Activated CD4-positive, CD25-positive, alpha-beta regulatory T cell treated with anti-CD3 and anti-CD28 coated beads, Interleukin-2, amount 50 U/mL, for 16 hours (primary cell): Measurements from ENCODE around the gene MYO1G.

Experiments
- DNase-seq: peaks from one replicate; pipeline ENCODE4 v3.0.0-alpha.2; 2020; ENCODE audit warnings: low read depth, low spot score

The MYO1G gene

DNA sequence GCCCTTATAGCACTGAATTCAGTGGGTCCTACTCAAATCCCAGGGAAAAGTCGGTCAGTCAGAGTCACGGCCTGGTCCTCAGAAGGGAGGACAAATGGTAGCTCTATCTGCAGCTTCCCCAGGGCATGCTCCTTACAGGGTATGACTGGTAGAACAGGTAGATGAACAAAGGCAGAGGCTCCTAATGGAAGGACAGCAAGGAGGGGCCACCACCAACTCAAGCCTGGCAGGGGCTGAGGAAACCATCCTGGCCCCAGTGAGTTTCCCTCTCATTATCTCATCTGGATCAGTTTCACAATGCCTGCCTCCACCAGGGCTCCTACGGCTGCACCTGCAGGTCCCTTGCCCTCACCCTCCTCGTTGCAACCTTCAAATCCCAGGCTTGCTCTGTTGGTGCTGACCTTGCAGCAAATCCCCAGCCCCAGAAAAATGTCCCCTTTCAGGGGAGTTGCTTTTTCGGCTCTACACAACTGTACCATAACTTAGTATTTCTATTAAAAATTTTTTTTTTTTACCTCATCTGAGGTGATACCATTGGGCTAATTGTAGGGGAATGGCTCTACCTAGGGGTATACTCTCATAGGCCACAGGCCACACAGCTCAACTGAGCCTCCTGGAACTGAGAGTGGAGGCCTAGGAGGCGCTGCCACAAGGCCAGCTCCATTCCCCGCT lies 2.4 kb upstream of the MYO1G start:
- no peak for DNase-seq

DNA sequence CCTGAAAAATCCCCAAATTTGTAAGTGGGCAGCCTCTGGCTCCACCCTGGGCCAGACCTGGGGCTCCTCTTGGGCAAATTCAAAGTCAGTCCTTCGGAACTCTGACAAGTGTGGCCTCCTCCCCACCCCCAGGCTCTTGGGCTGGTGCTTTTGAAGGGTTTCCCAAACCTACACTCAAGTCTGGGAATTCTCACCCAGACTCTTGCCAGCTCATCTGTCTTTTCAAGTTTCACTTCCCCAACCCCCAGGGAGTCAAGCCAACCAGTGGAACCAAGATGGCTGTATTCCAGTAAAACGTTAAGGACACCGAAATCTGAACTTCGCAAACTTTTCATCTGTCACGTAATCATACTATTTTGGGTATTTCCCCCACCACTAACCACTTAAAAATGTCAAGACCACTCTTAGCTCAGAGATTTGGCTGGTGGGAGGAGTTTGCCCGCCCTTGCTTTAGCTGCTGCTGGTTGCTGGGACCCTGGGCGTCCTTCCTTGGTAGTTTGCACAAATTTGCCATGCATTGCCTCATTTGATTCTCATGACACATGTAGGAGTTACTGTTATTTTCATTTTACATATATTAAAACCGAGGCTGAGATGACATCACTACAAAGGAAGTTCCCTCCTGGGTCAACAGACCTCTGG lies 1.7 kb upstream of the MYO1G start:
- DNase-seq: peak; percentile 54

DNA sequence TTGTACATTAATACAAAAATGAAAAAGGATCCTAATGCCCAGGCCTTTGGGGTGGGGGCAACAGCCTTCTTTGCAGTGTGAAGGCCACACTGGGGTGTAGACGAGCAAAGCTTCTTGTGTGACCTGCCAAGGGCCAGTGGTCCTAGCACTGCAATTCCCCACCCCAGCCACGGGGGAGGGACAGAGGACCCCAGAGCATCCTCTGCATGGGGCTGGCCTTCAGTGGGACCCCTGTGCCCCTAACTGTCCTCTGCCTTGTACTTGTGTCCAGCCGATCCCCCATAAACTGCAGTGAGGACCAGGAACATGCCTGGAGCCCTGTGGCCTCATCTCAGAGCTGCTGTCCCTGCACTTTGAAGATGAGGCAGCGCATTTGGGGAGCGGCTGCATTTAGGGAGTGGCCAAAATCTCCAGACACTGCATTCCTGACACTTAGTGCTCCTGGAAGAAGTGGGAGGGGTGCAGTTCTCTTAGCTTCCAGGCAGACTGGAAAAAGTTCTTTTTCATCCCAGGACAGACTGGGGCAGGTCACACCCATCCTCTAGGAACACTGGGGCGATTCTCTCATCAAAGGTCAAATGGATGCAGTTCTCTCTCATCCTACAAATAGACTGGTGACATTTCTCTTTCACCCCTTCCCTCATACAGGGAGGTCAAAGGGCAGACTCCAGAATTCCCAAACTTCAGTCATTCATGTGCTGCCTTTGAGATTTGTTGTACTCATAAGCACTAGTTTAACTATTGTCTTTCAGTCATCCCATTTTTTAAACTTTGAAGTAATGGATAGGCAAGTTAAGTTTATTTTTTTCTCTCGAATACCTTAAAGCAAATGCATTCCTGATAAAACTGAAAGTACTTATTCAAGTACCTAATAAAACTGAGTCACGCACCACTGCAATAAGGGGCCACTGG lies 922 bp upstream of the MYO1G start:
- no peak for DNase-seq

DNA sequence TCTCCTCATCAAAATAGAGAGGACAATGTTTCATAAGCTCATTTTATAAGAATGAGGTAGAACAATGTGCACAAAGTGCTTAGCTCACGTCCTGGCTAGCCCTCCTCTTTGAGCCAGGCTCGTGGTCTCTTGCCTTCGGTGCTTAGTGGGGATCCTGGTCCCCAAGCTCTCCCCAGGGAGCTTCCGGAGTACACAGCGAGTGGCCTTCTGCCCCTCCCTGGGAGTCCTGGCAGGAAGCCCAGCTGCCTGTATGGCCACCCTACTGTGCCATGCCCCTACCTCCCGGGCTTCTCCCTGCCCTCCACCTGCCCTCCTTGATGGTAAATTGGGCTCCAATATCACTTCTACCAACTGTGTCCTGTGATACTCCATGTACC lies 868 bp downstream of the MYO1G start:
- DNase-seq: no peak

DNA sequence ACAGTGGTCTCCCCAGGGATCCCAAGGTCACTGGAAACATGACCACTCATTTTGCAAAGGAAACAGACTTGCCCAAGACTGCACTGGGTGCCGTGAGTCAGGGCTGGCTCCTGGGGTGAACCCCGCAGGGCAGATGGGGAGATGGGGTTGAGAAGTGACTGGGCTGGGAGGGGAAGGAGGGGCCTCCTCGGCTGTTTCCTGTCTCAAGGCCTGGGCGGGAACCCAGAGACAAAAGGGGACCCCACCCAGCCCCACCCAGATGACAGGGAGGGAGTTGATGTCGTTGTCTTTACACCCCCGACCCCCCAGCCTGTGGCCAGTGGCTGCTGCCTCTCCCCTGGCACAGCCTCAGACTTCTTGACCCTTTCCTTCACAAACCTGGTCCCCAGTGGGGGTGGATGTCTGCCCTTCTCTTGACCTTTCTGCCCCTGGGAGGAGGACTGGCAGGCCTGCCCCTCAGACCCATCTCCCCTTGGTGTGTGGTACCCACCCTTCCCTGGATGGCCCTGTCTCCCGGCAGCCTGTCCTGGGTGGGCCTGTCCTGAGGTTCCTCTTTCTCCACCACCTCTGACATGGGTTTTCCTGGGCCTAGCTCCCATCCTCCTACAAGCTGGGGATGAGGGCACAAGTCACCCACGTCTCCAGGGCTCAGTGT lies 1.4 kb downstream of the MYO1G start:
- DNase-seq: peak; percentile 54

DNA sequence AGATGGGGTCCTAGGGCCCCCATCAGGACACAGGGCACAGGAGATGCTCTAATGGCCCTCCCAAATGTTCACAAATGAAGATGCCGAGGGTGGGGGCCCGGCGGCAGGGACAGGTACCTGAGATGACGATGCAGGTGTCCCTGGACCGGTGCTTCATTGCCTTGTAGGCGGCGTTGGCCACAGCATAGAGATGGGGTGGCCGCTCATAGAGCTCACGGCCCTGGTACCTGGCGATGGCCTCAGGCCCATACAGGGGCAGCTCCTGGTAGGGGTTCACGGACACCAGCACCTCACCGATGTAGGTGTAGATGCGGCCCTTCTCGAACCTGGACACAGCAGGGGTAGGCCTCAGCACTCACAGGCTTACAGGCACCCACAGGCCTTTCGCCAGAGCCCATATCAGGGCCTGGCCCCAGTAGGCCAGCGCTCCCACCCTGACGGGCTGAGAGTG lies 2.0 kb downstream of the MYO1G start:
- DNase-seq: no peak

DNA sequence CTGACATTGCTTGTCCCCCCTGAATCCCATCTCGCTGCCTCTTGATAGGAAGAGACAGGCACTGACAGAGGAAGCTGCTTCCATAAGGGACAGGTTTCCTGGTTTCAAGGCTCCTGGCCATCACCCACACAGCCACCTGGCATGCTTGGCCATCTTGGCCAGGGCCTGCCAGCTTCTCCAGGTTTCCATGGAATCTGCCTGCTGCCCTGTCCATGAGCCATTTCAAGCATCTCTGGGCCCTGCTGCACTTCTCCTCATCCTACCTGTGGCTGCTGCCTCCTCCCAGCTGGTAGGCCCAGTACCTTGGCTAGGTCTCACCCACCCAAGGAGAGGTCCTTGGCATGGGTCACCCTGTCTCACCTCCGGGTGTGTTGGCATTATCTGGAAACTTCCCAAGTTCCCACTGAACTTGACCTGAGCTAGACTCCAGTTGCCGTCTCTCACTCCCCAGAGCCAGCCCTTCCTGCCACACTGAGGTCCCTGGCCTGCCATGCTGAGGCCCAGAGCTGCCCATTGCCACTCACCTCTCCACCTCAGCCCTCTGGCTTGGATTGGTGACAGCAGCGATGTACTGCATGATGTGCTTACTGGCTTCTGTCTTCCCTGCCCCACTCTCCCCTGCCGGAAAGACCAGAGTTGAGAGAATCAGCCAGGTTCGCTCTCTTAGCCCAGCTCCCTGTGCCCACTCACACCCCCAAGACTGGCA lies 2.6 kb downstream of the MYO1G start:
- DNase-seq: no peak

DNA sequence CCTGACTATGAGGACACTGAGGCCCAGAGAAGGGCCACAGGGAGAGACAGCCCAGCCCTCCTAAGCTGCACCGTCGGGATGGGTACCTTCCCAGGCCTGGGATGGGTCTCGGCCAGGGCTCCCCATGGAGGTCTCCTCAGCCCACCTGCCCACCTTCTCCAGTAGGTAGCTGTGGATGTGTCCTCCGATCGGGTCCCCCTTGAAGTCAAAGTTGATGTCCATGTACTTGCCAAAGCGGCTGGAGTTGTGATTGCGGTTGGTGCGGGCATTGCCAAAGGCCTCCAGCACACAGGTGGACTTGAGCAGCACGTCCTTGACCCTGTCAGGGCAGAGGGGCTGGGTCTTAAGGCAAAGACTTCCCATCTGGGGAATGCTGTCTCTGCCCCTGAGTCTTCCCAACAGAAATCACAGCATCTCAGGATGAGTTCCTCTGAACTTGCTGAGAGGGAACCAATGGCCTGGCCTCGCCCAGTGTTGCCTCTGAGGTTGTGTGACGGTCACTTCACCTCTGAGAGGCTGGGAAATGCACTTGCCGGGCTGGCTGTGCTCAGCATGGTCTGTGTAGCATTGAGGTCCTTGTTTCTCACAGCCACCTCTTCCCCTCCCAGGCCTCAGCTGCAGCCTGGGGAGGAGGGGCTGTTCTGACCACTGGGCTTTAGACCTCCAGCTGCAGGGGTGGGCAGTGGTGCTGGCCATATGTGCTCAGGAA lies 3.3 kb downstream of the MYO1G start:
- no peak for DNase-seq

DNA sequence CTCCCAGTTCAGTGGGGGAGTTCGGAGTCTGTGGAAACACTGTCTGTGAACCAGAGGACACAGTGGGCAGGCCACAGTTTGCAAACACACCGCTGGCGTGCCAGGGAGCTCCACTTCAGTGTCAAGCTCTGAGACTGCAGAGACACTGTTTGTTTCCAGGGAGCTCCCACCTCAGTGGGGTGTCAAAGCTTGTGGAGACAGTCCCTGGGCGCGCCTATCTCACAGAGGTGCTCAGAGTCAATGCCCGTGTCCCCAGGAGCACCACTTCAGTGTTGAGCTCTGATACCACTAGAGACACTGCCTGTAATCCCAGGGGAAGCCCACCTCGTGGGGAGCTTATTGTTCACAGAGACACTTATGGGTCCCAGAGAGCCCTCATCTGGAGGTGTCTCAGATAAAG lies 4.3 kb downstream of the MYO1G start:
- no peak for DNase-seq

DNA sequence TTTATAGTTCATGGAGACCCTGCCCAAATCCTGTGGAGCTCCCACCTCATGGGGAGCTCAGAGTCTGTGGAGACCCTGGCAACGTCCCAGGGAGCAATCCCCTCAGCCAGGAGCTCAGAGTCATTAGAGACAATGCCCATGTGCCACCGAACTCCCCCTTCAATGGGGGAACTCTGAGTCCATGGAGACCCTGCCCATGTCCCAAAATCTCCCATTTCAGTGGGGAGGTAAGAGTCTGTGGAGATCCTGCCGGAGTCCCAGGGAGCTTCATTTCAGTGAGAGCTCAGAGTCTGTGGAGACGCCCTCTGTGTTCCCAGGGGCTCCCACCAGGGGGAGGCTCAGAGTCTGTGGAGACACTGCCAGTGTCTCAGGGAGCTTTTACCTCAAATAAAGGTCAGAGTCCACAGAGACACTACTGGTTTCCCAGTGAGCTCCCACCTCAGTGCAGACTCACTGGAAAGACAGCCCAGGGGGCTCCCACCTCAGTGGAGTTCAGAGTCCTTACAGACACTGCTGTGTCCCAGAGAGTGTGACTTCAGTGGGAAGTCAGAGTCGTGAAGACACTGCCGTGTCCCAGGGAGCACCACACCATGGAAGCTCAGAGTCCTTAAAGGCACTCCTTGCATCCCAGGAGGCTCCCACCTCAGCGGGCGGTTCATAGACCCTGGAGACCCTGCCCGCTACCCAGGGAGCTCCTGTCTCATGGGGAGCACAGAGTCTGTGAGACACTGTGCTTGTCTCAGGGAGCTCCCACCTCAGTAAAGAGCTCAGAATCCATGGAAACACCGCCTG lies 5.0 kb downstream of the MYO1G start:
- peak; percentile 36 for DNase-seq

DNA sequence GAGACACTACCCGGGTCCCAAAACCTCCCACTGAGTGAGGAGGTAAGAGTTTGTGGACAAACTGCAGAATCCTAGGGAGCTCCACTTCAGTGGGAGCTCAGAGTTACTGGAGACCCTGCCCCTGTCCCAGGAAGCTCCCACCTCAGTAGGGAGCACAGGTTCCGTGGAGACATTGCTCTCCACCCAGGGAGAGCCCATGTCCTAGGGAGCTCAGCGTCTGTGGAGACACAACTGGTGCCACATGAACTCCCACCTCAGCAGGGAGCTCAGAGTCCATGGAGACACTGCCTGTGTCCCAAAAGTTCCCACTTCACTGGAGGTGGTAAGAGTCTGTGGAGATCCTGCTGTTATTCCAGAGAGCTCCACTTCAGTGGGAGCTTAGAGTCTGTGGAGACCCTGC lies 6.3 kb downstream of the MYO1G start:
- DNase-seq: no peak

DNA sequence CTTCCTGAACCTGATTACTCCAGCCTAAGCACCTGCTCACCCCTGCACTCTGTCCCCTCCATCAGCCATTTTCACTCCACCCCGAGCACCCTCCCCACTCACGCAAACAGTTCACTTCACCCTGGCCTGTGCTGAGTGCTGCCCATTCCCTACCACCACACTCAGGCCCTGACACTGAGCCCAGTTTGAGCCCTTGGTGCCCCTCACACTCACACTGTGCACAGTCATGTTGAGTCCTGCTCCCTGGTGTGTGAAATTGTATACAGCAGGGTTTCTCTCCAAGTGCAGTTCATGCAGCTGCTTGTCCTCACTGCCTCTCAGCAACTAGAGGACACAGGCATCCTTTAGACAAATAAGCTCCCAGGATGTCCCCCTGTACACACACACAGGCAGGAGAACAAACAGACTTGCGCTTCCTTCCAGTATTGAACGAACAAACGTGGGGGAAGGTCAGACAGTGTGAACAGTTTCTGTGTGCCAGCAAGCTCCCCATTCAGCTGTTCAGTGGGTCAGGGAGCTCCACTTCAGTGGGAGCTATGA lies 6.8 kb downstream of the MYO1G start:
- DNase-seq: no peak

DNA sequence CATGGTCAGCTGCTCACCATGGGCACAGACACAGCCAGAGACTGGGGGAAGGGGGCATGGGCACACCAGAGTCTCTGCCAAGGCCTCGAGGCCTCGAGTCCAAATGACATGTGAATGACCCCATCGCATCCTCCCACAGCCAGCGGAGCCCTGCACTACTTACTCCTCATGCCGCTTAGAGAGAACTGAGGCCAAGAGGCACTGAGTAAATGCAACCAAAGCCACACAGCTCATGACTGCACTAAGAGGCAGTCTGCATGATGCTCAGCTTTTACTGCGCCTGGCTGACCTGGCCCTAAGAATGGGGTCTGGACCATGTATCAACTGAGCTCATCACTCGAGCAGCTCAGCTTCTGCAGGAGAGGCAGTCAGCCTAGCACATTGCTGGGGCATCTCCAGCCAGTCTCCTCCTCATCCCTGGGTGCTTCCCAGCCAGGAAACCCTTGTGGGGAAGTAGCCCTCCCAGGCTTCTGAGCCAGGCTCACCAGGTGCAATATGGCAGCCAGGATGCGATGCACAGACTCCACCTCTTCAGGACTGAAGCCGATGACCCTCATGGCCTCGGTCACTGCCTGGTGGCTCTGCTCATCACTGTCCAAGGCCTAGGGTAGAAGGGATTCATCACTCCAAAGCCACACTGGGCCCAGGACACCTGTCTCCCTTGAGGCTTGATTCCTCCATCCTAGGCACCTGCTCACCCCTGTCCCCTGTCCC lies 7.5 kb downstream of the MYO1G start:
- no peak for DNase-seq

DNA sequence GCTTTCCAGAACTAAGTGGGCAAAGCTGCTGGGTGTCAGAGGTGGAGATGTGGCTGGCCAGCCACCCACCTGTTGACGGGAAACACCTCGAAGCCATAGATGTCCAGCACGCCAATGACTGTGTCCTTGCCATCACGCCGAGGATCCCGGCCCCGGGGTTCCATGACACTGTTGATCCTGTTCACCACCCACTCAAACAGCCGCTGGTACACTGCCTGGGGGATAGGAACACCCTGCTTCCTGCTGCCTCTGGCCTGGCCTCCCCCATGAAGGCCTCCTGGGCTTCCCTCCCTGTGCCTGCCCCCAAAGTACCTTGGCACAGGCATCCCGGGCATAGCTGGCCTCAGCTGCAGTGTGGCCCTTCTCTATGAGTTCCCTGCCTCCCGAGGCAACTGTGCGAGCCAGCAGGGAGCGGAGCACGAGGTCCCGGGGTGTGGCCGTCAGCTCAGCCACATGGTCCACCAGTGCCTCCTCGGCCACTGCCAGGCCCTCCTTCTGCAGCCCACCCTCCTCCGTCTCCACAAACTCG lies 8.2 kb downstream of the MYO1G start:
- no peak for DNase-seq

DNA sequence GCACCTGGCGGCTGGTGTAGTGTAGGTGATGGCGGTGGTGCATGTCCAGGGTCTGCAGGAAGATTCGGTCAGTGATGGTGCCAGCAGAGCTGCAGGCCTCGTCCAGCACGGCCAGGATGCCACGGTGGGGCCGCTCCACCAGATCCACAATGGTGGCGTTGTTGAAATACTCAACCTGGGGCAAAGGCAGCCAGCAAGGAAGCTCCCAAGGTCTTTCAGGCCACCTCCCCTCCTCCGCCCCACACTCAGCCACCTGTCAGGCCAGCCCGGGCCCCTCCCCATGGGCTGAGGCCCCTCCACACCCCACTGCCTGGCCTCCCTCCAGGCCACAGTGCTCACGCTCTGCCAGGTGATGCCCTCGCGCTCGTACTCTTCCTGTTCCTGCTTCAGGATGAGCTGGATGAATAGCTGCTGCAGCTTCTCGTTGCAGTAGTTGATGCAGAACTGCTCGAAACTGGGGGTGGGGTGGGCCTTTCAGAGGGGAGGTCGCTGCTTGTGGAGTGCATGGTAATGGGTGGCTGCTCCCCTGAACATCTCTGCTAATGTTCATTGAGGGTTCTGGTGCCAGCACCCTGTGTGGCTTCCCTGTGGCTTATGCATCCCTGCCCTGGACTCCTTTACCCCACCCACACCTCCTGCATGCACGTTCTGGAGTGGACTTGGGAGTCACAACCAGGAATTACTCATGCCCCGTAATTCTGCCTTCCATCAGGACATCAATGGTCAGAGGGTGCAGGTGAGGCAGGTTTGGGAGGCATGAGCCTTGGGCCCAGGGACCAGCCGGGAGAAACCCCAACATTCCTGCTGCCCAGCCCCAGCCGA lies 8.9 kb downstream of the MYO1G start:
- no peak for DNase-seq

DNA sequence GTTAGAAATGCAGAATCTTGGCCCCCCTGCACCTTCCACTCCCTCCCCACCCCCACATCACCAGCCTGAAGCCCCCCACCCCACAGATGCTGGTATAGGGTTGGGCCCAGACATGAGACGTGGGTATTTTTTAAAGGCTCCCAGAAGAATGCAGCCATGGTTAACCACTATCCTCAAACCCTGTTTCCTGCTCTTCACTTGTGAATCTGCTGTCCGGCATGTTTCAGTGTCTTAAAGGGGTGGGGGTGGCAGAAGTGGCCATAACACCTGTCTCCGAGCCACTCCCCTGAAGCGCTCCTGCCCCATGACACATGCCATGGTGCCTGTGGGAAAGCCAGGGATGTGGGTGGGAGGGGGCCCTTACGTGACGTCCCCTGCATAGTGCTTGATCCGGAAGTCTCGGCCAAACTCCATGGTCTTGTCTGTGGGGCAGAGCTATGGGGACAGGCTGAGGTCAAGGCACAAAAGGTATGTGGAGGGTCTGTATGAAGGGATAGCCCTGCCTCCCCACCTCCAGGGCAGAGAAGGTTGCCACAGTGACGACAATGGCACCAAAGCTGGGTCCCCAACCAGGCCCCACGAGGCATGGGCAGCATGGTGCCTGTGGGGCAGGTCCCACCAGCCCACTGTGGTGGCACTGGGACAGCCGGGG lies 9.6 kb downstream of the MYO1G start:
- no peak for DNase-seq
